Tibial artery (tissue), 4 donors: ENCODE measurements around the gene THAP8.
"Not testable (repeated sequence)": the region's sequence is repeated elsewhere in the genome, so short reads cannot be mapped to it uniquely, and the experiment has no call there.

Source experiments
- DNase-seq, 2 donors: peaks; one replicate each; pipeline ENCODE4 v3.0.0-alpha.2; 2019
- H3K27ac ChIP-seq, 2 donors: fragments of 200-600 bp; sonication (generic) in 1 of 2; 1 replicate in 1 of 2; 2 replicates in 1 of 2; pipeline ENCODE4 v1.5.1; 2018 to 2019; ENCODE audit warnings: mild to moderate bottlenecking in 1 of 2
- H3K27me3 ChIP-seq, 2 donors: fragments of 200-600 bp; sonication (generic) in 1 of 2; one replicate each; pipeline versions ENCODE4 v1.5.1 to v1.6.0; 2016 to 2019
- H3K36me3 ChIP-seq, 3 donors: fragments of 200-600 bp; sonication (generic) in 2 of 3; one replicate each; pipeline ENCODE4 v1.5.1; 2016 to 2019; ENCODE audit warnings: mild to moderate bottlenecking in 2 of 3
- H3K4me1 ChIP-seq, 4 donors: fragments of 200-600 bp; sonication (generic) in 2 of 4; 1 replicate in 3 of 4; 2 replicates in 1 of 4; pipeline ENCODE4 v1.5.1; 2016 to 2019
- H3K4me3 ChIP-seq, 2 donors: fragments of 200-600 bp; sonication (generic) in 1 of 2; 1 replicate in 1 of 2; 2 replicates in 1 of 2; pipeline ENCODE4 v1.5.1; 2018 to 2019; ENCODE audit warnings: mild to moderate bottlenecking in 2 of 2
- H3K9me3 ChIP-seq, 3 donors: fragments of 200-600 bp; sonication (generic) in 1 of 3; one replicate each; pipeline ENCODE4 v1.5.1; 2016 to 2019
- intact Hi-C: fragments of 100-400 bp; cut with DNase I; formaldehyde crosslinking; loops from one replicate; pipeline ENCODE4 v1.15.0; 2023; ENCODE audit warnings: low total_unique reads
- TF ChIP-seq, protein P1 (sequence below), 2 experiments: fragments of 200-600 bp in 1 of 2; fragments of 450-650 bp in 1 of 2; IDR thresholded peaks; one replicate each; pipeline ENCODE4 v1.5.1; 2017 to 2019; ENCODE audit warnings: antibody characterized with exemption in 2 of 2, mild to moderate bottlenecking in 1 of 2, moderate library complexity in 1 of 2

Gene THAP8

DNA sequence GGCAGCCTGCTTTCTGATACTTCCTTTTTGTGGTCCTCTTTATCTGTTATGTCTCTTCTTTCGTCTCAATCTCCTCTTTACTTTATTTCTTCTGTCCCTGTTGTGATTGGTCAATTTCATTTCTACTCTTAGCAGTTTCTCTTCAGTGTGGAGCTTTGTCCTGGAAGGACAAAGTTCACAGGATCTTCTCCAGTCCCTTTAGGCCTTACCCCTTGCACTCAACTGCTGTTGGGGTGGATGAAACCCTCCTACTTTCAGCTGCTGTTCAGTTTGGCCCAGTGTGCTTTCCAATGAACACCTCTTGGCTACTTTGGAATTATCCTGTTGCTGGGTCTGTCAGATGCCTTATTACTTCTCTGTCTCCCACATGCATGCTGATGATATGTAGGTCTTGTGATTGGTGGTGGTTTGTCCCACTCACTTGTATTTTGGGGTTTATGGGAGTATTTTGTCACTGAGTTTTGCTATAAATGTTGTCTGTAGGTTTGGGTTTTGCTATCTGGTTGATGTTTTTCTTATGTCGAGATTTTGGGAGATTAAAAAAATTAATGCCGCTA, 25.4 kb upstream of the THAP8 start:
- H3K27me3 ChIP-seq = no peaks in the 10 kb centered on the region
- no peak overlapping the region for H3K27ac ChIP-seq
- no peaks in the 10 kb centered on the region for H3K36me3 ChIP-seq
- H3K4me1 ChIP-seq = no peaks in the 10 kb centered on the region
- intact Hi-C loops = no loop called here
- TF ChIP-seq, protein P1, sequence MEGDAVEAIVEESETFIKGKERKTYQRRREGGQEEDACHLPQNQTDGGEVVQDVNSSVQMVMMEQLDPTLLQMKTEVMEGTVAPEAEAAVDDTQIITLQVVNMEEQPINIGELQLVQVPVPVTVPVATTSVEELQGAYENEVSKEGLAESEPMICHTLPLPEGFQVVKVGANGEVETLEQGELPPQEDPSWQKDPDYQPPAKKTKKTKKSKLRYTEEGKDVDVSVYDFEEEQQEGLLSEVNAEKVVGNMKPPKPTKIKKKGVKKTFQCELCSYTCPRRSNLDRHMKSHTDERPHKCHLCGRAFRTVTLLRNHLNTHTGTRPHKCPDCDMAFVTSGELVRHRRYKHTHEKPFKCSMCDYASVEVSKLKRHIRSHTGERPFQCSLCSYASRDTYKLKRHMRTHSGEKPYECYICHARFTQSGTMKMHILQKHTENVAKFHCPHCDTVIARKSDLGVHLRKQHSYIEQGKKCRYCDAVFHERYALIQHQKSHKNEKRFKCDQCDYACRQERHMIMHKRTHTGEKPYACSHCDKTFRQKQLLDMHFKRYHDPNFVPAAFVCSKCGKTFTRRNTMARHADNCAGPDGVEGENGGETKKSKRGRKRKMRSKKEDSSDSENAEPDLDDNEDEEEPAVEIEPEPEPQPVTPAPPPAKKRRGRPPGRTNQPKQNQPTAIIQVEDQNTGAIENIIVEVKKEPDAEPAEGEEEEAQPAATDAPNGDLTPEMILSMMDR (IDR thresholded peaks at IDR 0.05) = no peak
- no peak overlapping the region for H3K4me3 ChIP-seq
- no peaks in the 10 kb centered on the region for H3K9me3 ChIP-seq
- no peak for DNase-seq

DNA sequence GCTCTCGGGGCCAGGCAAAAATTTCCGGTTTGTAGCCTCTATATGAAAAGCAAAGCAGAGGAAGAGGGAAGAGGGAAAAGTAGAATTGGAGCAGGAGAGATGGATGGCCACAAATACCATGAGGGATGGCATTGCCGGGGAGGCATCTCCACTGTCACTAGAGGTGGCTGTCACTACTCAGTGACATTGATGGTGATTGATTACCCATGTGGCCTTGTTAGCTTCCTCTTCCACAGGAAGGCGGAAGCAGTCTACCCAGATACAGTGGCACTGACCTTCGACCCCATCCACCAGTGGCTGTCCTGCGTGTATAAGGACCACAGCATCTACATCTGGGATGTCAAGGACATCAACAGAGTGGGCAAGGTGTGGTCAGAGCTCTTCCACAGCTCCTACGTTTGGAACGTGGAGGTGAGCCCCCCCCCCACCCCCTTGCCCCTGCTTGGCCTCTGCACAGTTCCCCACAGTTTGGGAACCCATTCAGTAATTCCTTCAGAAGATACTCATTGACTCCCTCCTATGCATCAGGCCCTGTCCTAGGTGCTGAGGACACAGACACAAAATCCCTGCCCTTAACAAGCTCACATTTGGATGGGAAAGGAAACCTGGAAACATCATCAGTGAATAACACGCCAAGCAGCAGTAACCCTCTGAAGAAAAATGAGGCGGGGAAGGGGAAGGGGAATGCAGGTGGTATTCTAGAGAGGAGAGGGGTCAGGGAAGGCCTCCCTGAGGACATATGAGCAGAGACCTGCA, 19.2 kb upstream of the THAP8 start:
- DNase-seq = no peak
- no peaks in the 10 kb centered on the region for H3K27me3 ChIP-seq
- intact Hi-C loops = no loop called here
- H3K36me3 ChIP-seq = no peaks in the 10 kb centered on the region
- no peaks in the 10 kb centered on the region for H3K4me1 ChIP-seq
- H3K27ac ChIP-seq = no peak overlapping the region
- H3K4me3 ChIP-seq = no peak overlapping the region
- TF ChIP-seq, protein P1 (IDR thresholded peaks at IDR 0.05) = no peak
- no peaks in the 10 kb centered on the region for H3K9me3 ChIP-seq

DNA sequence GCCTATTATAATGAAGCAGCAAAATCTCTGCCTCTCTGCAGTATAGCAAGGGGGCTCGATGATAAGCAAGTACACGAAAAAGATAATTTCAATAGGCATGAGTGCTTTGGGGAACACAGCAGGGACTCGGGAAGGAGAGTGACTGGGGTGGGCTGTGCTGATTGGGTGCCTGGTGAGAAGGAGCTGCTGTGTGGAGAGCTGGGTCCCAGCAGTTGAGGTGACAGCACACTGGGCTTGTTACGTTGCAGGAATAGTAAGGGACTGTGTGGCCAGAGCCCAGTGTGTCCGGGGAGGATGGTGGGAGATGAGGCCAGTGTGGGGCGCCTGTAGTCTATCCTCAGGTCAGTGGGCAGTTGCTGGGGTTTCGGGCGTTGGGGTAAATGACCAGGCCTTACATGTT, 18.0 kb upstream of the THAP8 start:
- no peak overlapping the region for H3K27ac ChIP-seq
- H3K4me3 ChIP-seq = no peak overlapping the region
- no peaks in the 10 kb centered on the region for H3K27me3 ChIP-seq
- DNase-seq = no peak
- H3K36me3 ChIP-seq = no peaks in the 10 kb centered on the region
- intact Hi-C loops = no loop called here
- H3K9me3 ChIP-seq = no peaks in the 10 kb centered on the region
- no peaks in the 10 kb centered on the region for H3K4me1 ChIP-seq
- TF ChIP-seq, protein P1 (IDR thresholded peaks at IDR 0.05) = no peak

DNA sequence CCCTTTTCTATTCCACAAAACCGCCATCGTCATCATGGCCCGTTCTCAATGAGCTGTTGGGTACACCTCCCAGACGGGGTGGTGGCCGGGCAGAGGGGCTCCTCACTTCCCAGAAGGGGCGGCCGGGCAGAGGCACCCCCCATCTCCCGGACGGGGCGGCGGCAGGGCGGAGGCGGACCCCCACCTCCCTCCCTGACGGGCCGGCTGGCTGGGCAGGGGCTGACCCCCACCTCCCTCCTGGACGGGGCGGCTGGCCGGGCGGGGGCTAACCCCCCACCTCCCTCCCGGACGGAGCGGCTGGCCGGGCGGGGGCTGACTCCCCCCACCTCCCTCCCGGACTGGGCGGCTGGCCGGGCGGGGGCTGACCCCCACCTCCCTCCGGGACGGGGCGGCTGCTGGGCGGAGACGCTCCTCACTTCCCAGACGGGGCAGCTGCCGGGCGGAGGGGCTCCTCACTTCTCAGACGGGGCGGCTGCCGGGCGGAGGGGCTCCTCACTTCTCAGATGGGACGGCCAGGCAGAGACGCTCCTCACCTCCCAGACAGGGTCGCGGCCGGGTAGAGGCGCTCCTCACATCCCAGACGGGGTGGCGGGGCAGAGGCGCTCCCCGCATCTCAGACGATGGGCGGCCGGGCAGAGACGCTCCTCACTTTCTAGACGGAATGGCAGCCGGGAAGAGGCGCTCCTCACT, 14.9 kb upstream of the THAP8 start:
- H3K4me1 ChIP-seq, H3K36me3 ChIP-seq, intact Hi-C loops, H3K27ac ChIP-seq, H3K27me3 ChIP-seq, H3K4me3 ChIP-seq, DNase-seq, H3K9me3 ChIP-seq: not testable (repeated sequence)

DNA sequence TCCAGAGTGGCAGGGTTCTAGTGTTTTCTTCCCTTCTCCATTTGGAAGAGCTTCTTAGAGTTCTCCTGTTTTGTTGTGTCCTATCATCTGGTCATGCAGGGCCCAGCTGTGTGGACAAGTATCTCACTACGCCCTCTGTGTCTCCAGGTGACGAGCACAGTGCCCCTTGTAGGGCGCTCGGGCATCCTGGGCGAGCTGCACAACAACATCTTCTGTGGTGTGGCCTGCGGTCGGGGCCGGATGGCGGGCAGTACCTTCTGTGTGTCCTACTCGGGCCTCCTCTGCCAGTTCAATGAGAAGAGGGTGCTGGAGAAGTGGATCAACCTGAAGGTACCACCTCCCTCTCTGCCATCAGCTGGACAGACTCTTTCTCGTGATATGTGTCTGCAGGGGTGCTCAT, 13.6 kb upstream of the THAP8 start:
- H3K36me3 ChIP-seq = no peaks in the 10 kb centered on the region
- intact Hi-C loops = no loop called here
- DNase-seq = no peak
- no peaks in the 10 kb centered on the region for H3K9me3 ChIP-seq
- no peaks in the 10 kb centered on the region for H3K27me3 ChIP-seq
- no peak overlapping the region for H3K4me3 ChIP-seq
- TF ChIP-seq, protein P1 (IDR thresholded peaks at IDR 0.05) = no peak
- H3K27ac ChIP-seq = no peak overlapping the region
- H3K4me1 ChIP-seq = no peaks in the 10 kb centered on the region

DNA sequence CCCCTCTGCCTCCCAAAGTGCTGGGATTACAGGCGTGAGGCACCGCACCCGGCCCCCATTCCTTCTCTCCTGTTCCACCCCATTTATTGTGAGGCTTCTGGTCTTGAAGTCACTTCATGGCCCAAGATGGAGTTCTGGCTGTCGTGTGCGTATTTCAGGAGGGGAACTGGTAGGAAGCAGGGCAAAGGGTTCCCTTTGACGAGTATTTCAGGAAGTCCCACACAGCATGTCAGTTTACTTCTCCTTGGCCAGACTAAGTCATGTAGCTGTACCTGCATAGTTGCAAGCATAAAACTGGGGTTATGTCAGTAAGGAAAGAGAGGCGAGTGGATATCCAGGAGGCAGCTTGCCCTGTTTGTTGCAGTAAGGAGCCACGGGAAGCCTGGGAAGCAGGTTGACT, 10.7 kb upstream of the THAP8 start:
- TF ChIP-seq, protein P1 (IDR thresholded peaks at IDR 0.05) = no peak
- Histone ChIP-seq H3K27ac (no peak overlapping the region), H3K4me3 (no peak overlapping the region), H3K36me3 (no peaks in the 10 kb centered on the region), H3K4me1 (no peaks in the 10 kb centered on the region), H3K27me3 (no peaks in the 10 kb centered on the region), H3K9me3 (no peaks in the 10 kb centered on the region)
- intact Hi-C loops = no loop called here
- no peak for DNase-seq
